ENCODE results near the gene KLF7. TPM values are rescaled to one million over a fixed set of nuclear protein-coding genes. Genes with fewer than 3 reads are reported as not detected.

KLF7 gene
- total RNA-seq, 1 experiment from 2014 or later, result 32.2 TPM

- Histone ChIP-seq H2BK15ac (ENCODE audit: low read depth, low read length) (no peak overlapping the region), H4K8ac (replicated peaks; ENCODE audit: insufficient read length, low read depth, low read length) (no peak overlapping the region), H3K79me1 (ENCODE audit: insufficient read depth, low read depth, low read length, poor library complexity, severe bottlenecking) (no peaks in the 10 kb centered on the region), H3T11ph (ENCODE audit: low read length) (no peak overlapping the region), H3K4me1 (ENCODE audit: insufficient read depth, low read length) (no peaks in the 10 kb centered on the region), H3K56ac (ENCODE audit: insufficient read length, low read depth, low read length) (no peak overlapping the region), H4K91ac (ENCODE audit: insufficient read length, low read depth, low read length) (no peak overlapping the region), H3K27ac (ENCODE audit: insufficient read length, low read depth, low read length) (no peak overlapping the region), H3K4me2 (ENCODE audit: insufficient read depth, insufficient read length, low read length) (no peak overlapping the region), H2BK12ac (ENCODE audit: insufficient read length, low read depth, low read length) (no peak overlapping the region), H4K5ac (ENCODE audit: insufficient read length, low read depth, low read length) (no peak overlapping the region), H3K4ac (ENCODE audit: low read depth, low read length) (no peak overlapping the region), H3K27me3 (ENCODE audit: insufficient read depth, low read length) (no peaks in the 10 kb centered on the region), H3K79me2 (ENCODE audit: insufficient read depth, low read length) (no peaks in the 10 kb centered on the region), H2AFZ (ENCODE audit: low read length) (no peak overlapping the region), H3K14ac (ENCODE audit: insufficient read depth, low read length) (no peak overlapping the region), H4K20me1 (ENCODE audit: control insufficient read depth, insufficient read depth, insufficient read length) (no peaks in the 10 kb centered on the region), H3K9ac (ENCODE audit: extremely low read depth, insufficient read length, low read length) (no peak overlapping the region), H3K9me3 (ENCODE audit: control insufficient read depth, low read depth, low read length) (no peaks in the 10 kb centered on the region), H2BK120ac (ENCODE audit: low read depth, low read length, poor library complexity, severe bottlenecking) (no peak overlapping the region), H2BK20ac (ENCODE audit: low read depth, low read length, poor library complexity, severe bottlenecking) (no peak overlapping the region), H3K23me2 (ENCODE audit: insufficient read length, low read depth, low read length, poor library complexity, severe bottlenecking) (no peaks in the 10 kb centered on the region), H3K18ac (ENCODE audit: insufficient read length, low read depth, low read length) (no peak overlapping the region), H3K23ac (ENCODE audit: insufficient read length, low read depth, low read length) (no peak overlapping the region), H2AK5ac (ENCODE audit: insufficient read length, low read length) (no peak overlapping the region), H2BK5ac (ENCODE audit: insufficient read length, low read length) (no peak overlapping the region)
- Mint-ChIP-seq H3K27me3 (ENCODE audit: low read depth) (no peaks in the 10 kb centered on the region), H3K9me3 (no peaks in the 10 kb centered on the region), H3K36me3 (ENCODE audit: insufficient read depth in 1 of 3, low read depth in 3 of 3) (no peaks in the 10 kb centered on the region), H3K4me1 (peaks cover 13 to 16% of the 10 kb centered on the region in 2 experiments), H3K27ac (no peak overlapping the region), H3K4me3 (no peak overlapping the region)
- DNase-seq, result no peak
- WGBS (ENCODE audit: extremely low coverage, insufficient read length, low lambda C conversion rate), result no CpG with 5 or more reads among the region's 3 CpGs
- TF ChIP-seq CTCF (conservative IDR thresholded peaks at IDR 0.05), result no peak
Observed at GRCh38 chr2:207066791-207067460, 98.8 kb downstream of the KLF7 start.
